ENCODE results near the gene SLC41A2.
"Not testable (repeated sequence)": the region's sequence is repeated elsewhere in the genome, so short reads cannot be mapped to it uniquely, and the experiment has no call there.

The SLC41A2 gene

GRCh38 chr12:104958001-104958804, at the start of gene SLC41A2:
SLC41A2 (minus strand) TSS chr12:104958290; CDS start chr12:104928527, 29,763 bp downstream.
- peak; percentile 79 for DNase-seq

- DNase-seq, result no peak
These were observed 43.4 kb upstream of the SLC41A2 start for GRCh38 chr12:105001476-105001875.

GRCh38 chr12:104999347-104999685, 41.2 kb upstream of the SLC41A2 start:
- no peak for DNase-seq

DNA sequence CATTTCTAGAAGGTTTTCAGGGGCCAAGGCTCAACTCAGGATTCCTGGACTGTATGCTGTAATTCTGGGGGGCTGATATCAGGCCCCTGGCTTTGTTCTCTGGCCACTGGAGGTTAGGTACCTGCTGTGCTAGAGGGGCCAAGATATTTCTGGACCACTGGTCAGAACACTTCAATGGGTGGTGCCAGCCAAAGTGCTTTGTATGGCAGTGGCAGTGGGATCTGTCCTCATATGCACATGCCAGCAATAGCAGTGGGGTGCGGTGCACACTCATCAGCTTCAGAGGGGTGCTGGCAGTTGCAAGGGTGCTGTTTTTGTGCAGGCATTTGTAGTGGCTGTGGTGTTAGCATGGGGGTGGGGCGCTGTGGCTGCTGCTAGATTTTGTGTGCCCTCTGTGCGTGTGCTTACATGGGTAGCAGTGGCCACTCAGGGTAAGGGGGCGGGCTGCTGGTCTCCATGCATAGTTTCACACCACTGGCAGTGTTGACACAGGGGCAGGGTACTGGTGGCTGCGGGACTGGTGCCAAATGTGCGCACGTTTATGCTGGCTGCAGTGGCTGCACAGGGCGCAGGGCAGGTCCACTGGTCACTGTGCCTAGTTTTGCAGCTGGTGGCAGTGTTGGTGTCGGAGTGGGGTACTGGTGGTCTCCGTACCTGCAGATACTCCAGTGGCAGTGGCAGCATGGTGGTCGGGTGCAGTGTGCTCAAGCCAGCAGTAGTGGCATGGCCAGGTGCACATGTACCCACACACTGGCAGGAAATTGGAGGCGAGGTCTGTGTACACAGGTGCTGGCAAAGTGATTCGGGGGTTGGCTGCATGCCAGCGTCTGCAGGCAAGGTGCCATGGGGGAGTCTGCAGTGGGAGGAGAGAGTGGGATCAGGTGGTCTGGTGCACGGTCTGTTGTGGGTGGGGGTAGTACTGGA, 40.6 kb upstream of the SLC41A2 start:
- DNase-seq, result peak; percentile 95

GRCh38 chr12:104997541-104997940, 39.5 kb upstream of the SLC41A2 start:
- no peak for DNase-seq

DNA sequence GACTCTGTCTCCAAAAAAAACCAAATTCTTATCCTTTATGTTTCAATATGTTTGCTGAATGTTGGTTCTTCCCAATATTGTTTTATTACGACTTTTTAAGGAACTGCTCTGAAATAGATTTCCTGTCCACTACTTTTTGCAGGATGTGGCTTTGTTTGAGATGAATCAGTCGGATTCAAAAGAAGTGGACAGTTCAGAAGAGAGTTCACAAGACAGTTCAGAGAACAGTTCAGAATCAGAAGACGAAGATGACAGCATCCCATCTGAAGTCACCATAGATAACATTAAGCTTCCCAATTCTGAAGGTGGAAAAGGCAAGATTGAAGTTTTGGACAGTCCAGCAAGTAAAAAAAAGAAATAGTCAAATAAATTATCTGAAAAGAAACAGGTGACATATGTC, 36.2 kb upstream of the SLC41A2 start:
- no peak for DNase-seq

DNA sequence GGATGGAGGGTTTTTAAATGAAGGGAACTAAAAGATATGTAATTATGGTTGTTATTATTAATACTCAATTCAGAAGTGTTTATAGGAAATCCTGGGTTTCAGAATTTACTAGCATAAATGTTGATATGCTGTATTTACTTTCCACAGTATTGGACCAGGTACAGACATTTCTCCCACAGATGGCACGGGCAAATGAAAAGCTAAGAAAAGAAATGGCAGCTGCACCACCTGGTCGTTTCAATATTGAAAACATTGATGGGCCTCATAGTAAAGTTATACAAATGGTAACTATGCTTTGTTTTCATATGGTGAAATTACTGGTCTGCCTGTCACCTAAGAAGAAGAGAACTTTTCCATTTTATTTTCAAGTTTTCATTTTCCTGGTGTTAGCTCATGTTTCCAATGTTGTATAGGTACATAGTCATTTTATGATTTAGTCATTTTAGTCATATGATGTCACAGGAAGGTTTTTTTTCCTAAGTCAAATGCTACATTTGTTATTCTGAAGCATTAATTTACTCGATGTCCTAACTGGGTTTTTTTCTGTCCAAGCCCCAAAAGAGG, 33.6 kb upstream of the SLC41A2 start:
- DNase-seq, result no peak

- DNase-seq, result no peak
These were observed 32.9 kb upstream of the SLC41A2 start for GRCh38 chr12:104990950-104991349.

DNA sequence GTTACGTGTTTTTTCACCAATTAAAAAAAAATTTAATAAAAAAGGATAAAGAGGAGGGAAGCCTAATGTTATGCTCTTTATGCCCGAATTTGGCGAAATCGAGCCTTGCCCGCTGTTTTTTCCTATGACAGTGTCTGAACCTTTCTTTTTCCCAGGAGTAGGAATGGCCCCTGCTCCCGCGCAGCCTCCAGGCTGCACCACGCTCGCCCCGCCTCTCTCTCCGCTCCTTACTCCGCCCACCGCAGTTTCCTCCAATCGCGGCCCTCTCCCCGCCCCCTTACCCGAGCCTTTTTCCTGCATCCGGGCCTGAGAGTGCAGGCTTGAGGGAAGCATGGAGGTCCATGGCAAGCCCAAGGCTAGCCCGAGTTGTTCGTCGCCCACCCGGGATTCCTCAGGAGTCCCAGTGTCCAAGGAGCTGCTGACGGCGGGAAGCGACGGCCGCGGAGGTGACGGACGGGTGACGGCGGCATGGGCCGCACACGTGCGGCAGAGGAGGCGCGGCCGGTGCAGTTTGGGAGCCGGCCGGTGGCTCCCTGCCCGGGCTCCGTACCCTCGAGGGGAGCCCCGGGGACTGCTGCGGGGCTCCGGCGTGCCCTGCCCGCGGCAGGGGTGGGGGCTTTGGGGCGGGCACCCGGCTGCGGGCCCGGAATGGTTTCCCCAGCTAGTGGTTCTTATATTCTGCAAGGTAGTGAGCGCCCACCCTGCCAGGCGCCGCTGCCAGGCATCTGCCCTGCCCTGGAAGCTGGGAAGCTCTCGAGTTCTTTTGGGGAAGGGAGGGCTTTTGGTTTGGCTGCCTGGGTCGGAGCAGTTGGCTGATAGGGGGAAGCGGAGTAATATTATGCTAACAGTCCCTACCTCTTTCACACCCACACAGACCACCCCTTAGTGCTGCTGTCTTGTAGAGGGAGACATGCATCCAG, 28.2 kb upstream of the SLC41A2 start, which contains the start of gene NOPCHAP1:
NOPCHAP1 (plus strand) TSS at position 295 of the 920 bp plus-strand sequence; CDS start at position 332, 37 bp downstream.
- DNase-seq, result peak; percentile 96

GRCh38 chr12:104985206-104985605, 27.1 kb upstream of the SLC41A2 start:
- no peak for DNase-seq

GRCh38 chr12:104977688-104978087, 19.6 kb upstream of the SLC41A2 start:
- DNase-seq, result not testable (repeated sequence)

- no peak for DNase-seq
These were observed 18.6 kb upstream of the SLC41A2 start for GRCh38 chr12:104976703-104977102.

DNA sequence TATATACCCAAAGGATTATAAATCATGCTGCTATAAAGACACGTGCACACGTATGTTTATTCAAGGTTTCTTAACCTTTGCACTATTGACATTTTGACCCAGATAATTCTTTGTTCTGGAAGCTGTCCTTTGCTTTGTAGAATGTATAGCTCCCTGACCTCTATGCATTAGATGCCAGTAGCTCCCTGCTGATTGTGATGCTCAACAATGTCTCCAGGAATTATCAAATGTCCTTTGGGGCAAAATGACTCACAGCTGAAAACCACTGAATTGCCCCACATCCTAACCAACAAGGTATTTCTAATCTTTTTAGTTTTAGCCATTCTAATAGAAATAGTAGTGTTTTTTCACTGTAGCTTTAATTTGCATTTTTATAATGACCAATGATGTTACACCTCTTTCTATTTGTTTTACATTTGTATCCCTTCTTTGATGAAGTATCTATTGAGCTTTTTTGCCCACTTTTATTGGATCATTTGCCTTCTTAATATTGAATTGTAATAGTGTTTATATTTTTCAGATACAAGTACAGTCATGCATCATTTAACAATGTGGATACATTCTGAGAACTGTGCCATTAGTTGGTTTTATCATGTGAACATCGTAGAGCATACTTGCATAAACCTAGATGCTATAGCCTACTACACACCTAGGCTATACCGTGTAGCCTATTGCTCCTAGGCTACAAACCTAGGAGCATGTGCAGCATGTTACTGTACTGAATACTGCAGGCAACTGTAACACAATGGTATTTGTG, 17.7 kb upstream of the SLC41A2 start:
- DNase-seq, result no peak

DNA sequence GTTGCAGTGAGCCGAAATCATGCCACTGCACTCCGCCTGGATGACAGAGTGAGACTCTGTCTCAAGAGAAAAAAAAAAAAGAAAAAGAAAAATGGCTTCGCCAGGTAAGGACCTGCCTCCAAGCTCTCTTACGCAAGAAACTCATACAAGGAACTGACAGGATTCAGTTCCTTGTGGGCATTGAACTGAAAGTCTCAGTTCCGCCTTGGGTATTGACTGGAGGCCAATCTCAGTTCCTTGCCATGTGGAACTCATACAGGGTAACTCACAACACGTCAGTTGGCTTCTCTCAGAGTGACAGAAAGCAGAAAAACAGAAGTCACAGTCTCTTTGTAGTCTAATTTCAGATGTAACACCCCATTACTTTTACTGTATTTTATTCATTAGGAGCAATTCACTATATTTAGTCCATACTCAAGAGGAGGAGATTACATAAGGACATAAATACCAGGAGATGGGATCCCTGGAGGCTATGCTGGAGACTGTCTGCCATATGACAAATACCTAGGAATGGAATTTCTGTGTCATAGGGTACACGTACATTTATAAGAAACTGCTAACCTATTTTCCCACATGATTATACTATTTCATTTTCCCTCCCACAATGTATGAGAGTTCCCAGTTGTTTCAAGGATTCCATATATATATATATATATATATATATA, 16.7 kb upstream of the SLC41A2 start:
- DNase-seq, result no peak

DNA sequence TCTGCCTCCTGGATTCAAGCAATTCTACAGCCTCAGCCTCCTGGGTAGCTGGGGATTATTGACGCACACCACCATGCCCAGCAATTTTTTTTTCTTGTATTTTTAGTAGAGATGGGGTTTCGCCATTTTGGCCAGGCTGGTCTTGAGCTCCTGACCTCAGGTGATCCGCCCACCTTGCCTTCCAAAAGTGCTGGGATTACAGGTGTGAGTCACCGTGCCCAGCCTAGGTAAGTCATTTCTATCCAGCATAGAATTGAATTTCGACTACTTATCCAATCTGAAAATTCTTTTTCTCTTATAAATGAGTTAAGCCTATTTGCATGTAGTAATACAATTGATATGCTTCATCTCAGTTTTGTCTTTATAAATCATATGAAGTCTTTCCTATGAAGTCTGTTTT, 15.2 kb upstream of the SLC41A2 start:
- no peak for DNase-seq

DNA sequence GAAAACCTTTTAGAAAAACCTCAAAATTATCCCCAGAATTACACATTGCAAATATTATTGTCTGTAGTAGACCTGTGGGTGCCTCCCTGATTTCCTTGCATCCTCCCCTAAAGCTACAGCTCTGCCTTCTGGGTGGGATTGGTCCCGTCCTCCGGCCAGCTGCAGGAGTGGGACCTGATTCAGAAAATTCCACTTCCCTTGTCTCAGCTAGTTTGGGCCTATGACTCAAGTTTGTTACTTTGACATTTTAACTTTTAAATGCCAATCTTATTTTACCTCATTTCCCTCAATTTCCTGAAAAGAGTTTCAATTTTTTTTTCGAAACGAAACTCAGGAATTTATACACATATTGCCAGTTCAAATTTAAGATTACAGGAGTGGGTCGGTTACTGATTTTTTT, 13.2 kb upstream of the SLC41A2 start:
- no peak for DNase-seq

GRCh38 chr12:104969343-104969742, 11.3 kb upstream of the SLC41A2 start:
- DNase-seq, result no peak

GRCh38 chr12:104966677-104967076, 8.6 kb upstream of the SLC41A2 start:
- no peak for DNase-seq

DNA sequence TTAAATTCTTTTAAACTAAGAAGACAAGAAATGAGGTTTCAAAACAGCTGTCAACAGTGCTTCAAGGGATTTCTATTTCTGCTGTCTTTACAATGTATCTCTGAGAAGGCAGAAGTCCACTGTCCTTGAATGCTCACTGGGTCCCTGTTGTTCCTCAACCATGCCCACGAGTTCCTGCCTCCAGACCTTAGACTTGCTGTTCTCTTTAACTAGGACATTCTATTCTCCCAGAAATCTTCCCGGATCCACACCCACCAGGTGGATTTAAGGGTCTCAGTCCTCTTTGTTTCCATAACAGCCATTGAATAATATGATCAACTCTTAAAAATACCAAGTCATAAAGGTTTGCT, 6.7 kb upstream of the SLC41A2 start:
- no peak for DNase-seq

- DNase-seq, result peak; percentile 68
These were observed 6.2 kb upstream of the SLC41A2 start for GRCh38 chr12:104964167-104964855.

Data from NCI-H345 (cell line).